ENCODE measurements around the gene POLR1A.

The POLR1A gene

GRCh38 chr2:86032861-86033595 is 72.7 kb downstream of the POLR1A start:
- no peak for DNase-seq (ENCODE audit: extremely low read depth, low read depth)
- no peak for TF ChIP-seq CTCF (IDR thresholded peaks at IDR 0.05; ENCODE audit: low read depth, low read length)

GRCh38 chr2:86031606-86032005 is 74.1 kb downstream of the POLR1A start:
- DNase-seq (ENCODE audit: extremely low read depth, low read depth), result no peak
- TF ChIP-seq CTCF (IDR thresholded peaks at IDR 0.05; ENCODE audit: low read depth, low read length), result no peak

GRCh38 chr2:86031151-86031550 is 74.5 kb downstream of the POLR1A start:
- no peak for TF ChIP-seq CTCF (IDR thresholded peaks at IDR 0.05; ENCODE audit: low read depth, low read length)
- DNase-seq (ENCODE audit: extremely low read depth, low read depth), result no peak

- DNase-seq (ENCODE audit: extremely low read depth, low read depth), result no peak
- no peak for TF ChIP-seq CTCF (IDR thresholded peaks at IDR 0.05; ENCODE audit: low read depth, low read length)
Observed at GRCh38 chr2:86029873-86030272, 75.8 kb downstream of the POLR1A start.

GRCh38 chr2:86028766-86029381 is 76.8 kb downstream of the POLR1A start:
- TF ChIP-seq CTCF (IDR thresholded peaks at IDR 0.05; ENCODE audit: low read depth, low read length), result no peak
- no peak for DNase-seq (ENCODE audit: extremely low read depth, low read depth)

GRCh38 chr2:86027922-86028765 is 77.5 kb downstream of the POLR1A start:
- no peak for TF ChIP-seq CTCF (IDR thresholded peaks at IDR 0.05; ENCODE audit: low read depth, low read length)
- DNase-seq (ENCODE audit: extremely low read depth, low read depth), result no peak

Data from AG09319 (cell line).